NT2/D1 (cell line): ENCODE results near the gene RAD23B.
A peak's percentile ranks its signal among the peaks of the same experiment; 100 is the strongest.

Experiments
- DNase-seq: peaks from one replicate; pipeline ENCODE4 v3.0.0-alpha.2; 2011; ENCODE audit warnings: low read depth, low spot score
- H3K27me3 ChIP-seq: 2 replicates; pipeline ENCODE4 v1.6.0; 2011; ENCODE audit warnings: mild to moderate bottlenecking; ENCODE audit not compliant: insufficient read length, insufficient read depth
- H3K36me3 ChIP-seq: 2 replicates; pipeline ENCODE4 v1.6.1; 2011; ENCODE audit warnings: mild to moderate bottlenecking, low read length, mixed read lengths; ENCODE audit not compliant: insufficient read depth, insufficient read length
- H3K4me1 ChIP-seq: 2 replicates; pipeline ENCODE4 v1.5.1; 2011; ENCODE audit not compliant: insufficient read depth, insufficient read length
- H3K4me3 ChIP-seq: 2 replicates; pipeline ENCODE4 v1.5.1; 2011; ENCODE audit warnings: low read depth; ENCODE audit not compliant: insufficient read length
- H3K9ac ChIP-seq: 2 replicates; pipeline ENCODE4 v1.6.0; 2011; ENCODE audit warnings: low read depth; ENCODE audit not compliant: insufficient read length
- H3K9me3 ChIP-seq: 2 replicates; pipeline ENCODE4 v1.5.1; 2011; ENCODE audit warnings: mild to moderate bottlenecking, low read length; ENCODE audit not compliant: insufficient read depth
- SUZ12 ChIP-seq: IDR thresholded peaks from 2 replicates; pipeline ENCODE4 v1.6.1; 2011; ENCODE audit not compliant: insufficient read length, insufficient read depth; ENCODE audit errors: extremely low read depth
- YY1 ChIP-seq: IDR thresholded peaks from 2 replicates; pipeline ENCODE4 v1.6.1; 2011; ENCODE audit not compliant: insufficient read length, insufficient read depth
- ZNF274 ChIP-seq: IDR thresholded peaks from 2 replicates; pipeline ENCODE4 v1.6.1; 2011; ENCODE audit warnings: mild to moderate bottlenecking, low read depth, low read length

Gene RAD23B

GRCh38 chr9:107282759-107283622 is at the start of gene RAD23B:
RAD23B (plus strand) TSS chr9:107283279; CDS start chr9:107283630, 351 bp downstream.
- Histone ChIP-seq H3K4me1 (peaks cover 3% of the 10 kb centered on the region), H3K4me3 (peak within 1 kb of the TSS; percentile 96), H3K9ac (peak within 1 kb of the TSS; percentile 99), H3K27me3 (no peaks in the 10 kb centered on the region), H3K9me3 (no peaks in the 10 kb centered on the region), H3K36me3 (peaks cover 7% of the 10 kb centered on the region)
- TF ChIP-seq YY1 (peak; percentile 71), SUZ12 (no peak), ZNF274 (no peak)
- peak; percentile 95 for DNase-seq

- no peak overlapping the region for H3K4me3 ChIP-seq
- H3K9me3 ChIP-seq: no peaks in the 10 kb centered on the region
- H3K4me1 ChIP-seq: no peaks in the 10 kb centered on the region
- DNase-seq: no peak
- no peaks in the 10 kb centered on the region for H3K27me3 ChIP-seq
- TF ChIP-seq ZNF274: no peak
- TF ChIP-seq SUZ12: no peak
- no peak for TF ChIP-seq YY1
- no peaks in the 10 kb centered on the region for H3K36me3 ChIP-seq
- no peak overlapping the region for H3K9ac ChIP-seq
Observed at GRCh38 chr9:107235765-107236442, 47.2 kb upstream of the RAD23B start.

GRCh38 chr9:107237873-107238272 is 45.2 kb upstream of the RAD23B start:
- Histone ChIP-seq H3K4me3 (no peak overlapping the region), H3K9me3 (no peaks in the 10 kb centered on the region), H3K4me1 (no peaks in the 10 kb centered on the region), H3K36me3 (no peaks in the 10 kb centered on the region), H3K9ac (no peak overlapping the region), H3K27me3 (no peaks in the 10 kb centered on the region)
- TF ChIP-seq YY1: no peak
- TF ChIP-seq SUZ12: no peak
- TF ChIP-seq ZNF274: no peak
- no peak for DNase-seq

GRCh38 chr9:107239474-107239873 is 43.6 kb upstream of the RAD23B start:
- H3K4me3 ChIP-seq: no peak overlapping the region
- H3K9ac ChIP-seq: no peak overlapping the region
- no peaks in the 10 kb centered on the region for H3K36me3 ChIP-seq
- TF ChIP-seq YY1 (no peak), ZNF274 (no peak), SUZ12 (no peak)
- no peaks in the 10 kb centered on the region for H3K4me1 ChIP-seq
- no peaks in the 10 kb centered on the region for H3K27me3 ChIP-seq
- no peaks in the 10 kb centered on the region for H3K9me3 ChIP-seq
- DNase-seq: no peak

- no peaks in the 10 kb centered on the region for H3K4me1 ChIP-seq
- no peak overlapping the region for H3K4me3 ChIP-seq
- DNase-seq: no peak
- TF ChIP-seq SUZ12 (no peak), ZNF274 (no peak), YY1 (no peak)
- H3K27me3 ChIP-seq: no peaks in the 10 kb centered on the region
- no peaks in the 10 kb centered on the region for H3K36me3 ChIP-seq
- no peak overlapping the region for H3K9ac ChIP-seq
- H3K9me3 ChIP-seq: no peaks in the 10 kb centered on the region
Observed at GRCh38 chr9:107240260-107240659, 42.8 kb upstream of the RAD23B start.

GRCh38 chr9:107242073-107243030 is 40.7 kb upstream of the RAD23B start:
- TF ChIP-seq SUZ12 (no peak), ZNF274 (no peak), YY1 (no peak)
- no peak overlapping the region for H3K4me3 ChIP-seq
- no peak for DNase-seq
- H3K9ac ChIP-seq: no peak overlapping the region
- H3K27me3 ChIP-seq: no peaks in the 10 kb centered on the region
- H3K9me3 ChIP-seq: no peaks in the 10 kb centered on the region
- no peaks in the 10 kb centered on the region for H3K36me3 ChIP-seq
- no peaks in the 10 kb centered on the region for H3K4me1 ChIP-seq
